Head of caudate nucleus (tissue), 42 donors: ENCODE results near the gene A2ML1.
"Not testable (repeated sequence)": the region's sequence is repeated elsewhere in the genome, so short reads cannot be mapped to it uniquely, and the experiment has no call there.

ENCODE experiments used
- DNase-seq, 42 donors: peaks; one replicate each; pipeline versions ENCODE4 v3.0.0 to v3.0.0-alpha.2; 2020 to 2021; ENCODE audit warnings: mixed read lengths in 7 of 42
- intact Hi-C: fragments of 100-400 bp; cut with DNase I; formaldehyde crosslinking; loops from one replicate; pipeline ENCODE4 v1.15.0; 2022

The A2ML1 gene

GRCh38 chr12:8822298-8822697 is at the start of gene A2ML1:
TSS of gene A2ML1 (plus strand) at chr12:8822621. CDS start at chr12:8822652, 31 bp downstream.
- no peak for DNase-seq
- intact Hi-C loops, result no loop called here

GRCh38 chr12:8773461-8773860 is 49.0 kb upstream of the A2ML1 start:
- intact Hi-C loops, result no loop called here
- DNase-seq, result peak in 1 of 42 donors; percentile 4

GRCh38 chr12:8779281-8779680 is 43.1 kb upstream of the A2ML1 start:
- DNase-seq, result no peak
- intact Hi-C loops, result no loop called here

GRCh38 chr12:8779862-8780261 is 42.6 kb upstream of the A2ML1 start:
- DNase-seq, result no peak
- intact Hi-C loops, result no loop called here

GRCh38 chr12:8780389-8780788 is 42.0 kb upstream of the A2ML1 start:
- intact Hi-C loops, result no loop called here
- peak in 12 of 42 donors; percentile 10 to 64 (median 27) for DNase-seq

- intact Hi-C loops, result no loop called here
- DNase-seq, result no peak
Observed at GRCh38 chr12:8781381-8782127, 40.9 kb upstream of the A2ML1 start.

GRCh38 chr12:8784290-8784888 is 38.0 kb upstream of the A2ML1 start:
- DNase-seq, result no peak
- intact Hi-C loops, result no loop called here

- no peak for DNase-seq
- intact Hi-C loops, result no loop called here
Observed at GRCh38 chr12:8785499-8785898, 36.9 kb upstream of the A2ML1 start.

GRCh38 chr12:8787206-8787605 is 35.2 kb upstream of the A2ML1 start:
- DNase-seq, intact Hi-C loops: not testable (repeated sequence)

- intact Hi-C loops, DNase-seq: not testable (repeated sequence)
Observed at GRCh38 chr12:8788706-8789105, 33.7 kb upstream of the A2ML1 start.

- intact Hi-C loops, DNase-seq: not testable (repeated sequence)
Observed at GRCh38 chr12:8789341-8790013, 32.9 kb upstream of the A2ML1 start.

- intact Hi-C loops, DNase-seq: not testable (repeated sequence)
Observed at GRCh38 chr12:8793226-8793625, 29.2 kb upstream of the A2ML1 start.

- intact Hi-C loops, result not testable (repeated sequence)
Observed at GRCh38 chr12:8794611-8795010, 27.8 kb upstream of the A2ML1 start.

GRCh38 chr12:8796831-8797626 is 25.4 kb upstream of the A2ML1 start:
- intact Hi-C loops, result no loop called here
- DNase-seq, result no peak

More at GRCh38 chr12:8794611-8795010, 27.8 kb upstream of the A2ML1 start:
- not testable (repeated sequence) for DNase-seq

- DNase-seq, intact Hi-C loops: not testable (repeated sequence)
Observed at GRCh38 chr12:8801213-8801612, 21.2 kb upstream of the A2ML1 start.

GRCh38 chr12:8804833-8805232 is 17.6 kb upstream of the A2ML1 start:
- intact Hi-C loops, result not testable (repeated sequence)

GRCh38 chr12:8805487-8805886 is 16.9 kb upstream of the A2ML1 start:
- DNase-seq, intact Hi-C loops: not testable (repeated sequence)

More at GRCh38 chr12:8804833-8805232, 17.6 kb upstream of the A2ML1 start:
- DNase-seq, result not testable (repeated sequence)

GRCh38 chr12:8807084-8807483 is 15.3 kb upstream of the A2ML1 start:
- intact Hi-C loops, DNase-seq: not testable (repeated sequence)

GRCh38 chr12:8810112-8810511 is 12.3 kb upstream of the A2ML1 start:
- intact Hi-C loops, result not testable (repeated sequence)
- peak in 1 of 42 donors; percentile 16 for DNase-seq
